Fibroblast of lung (primary cell): ENCODE data around the gene LCA5.

Source experiments
- EZH2 ChIP-seq: IDR thresholded peaks from 2 replicates; pipeline ENCODE4 v1.5.1; 2012; ENCODE audit warnings: low read length, control low read depth, mild to moderate bottlenecking; ENCODE audit errors: missing control alignments
- TF ChIP-seq, protein P1 (sequence below), 2 donors: IDR thresholded peaks in 1 of 2; conservative IDR thresholded peaks in 1 of 2; 1 replicate in 1 of 2; 2 replicates in 1 of 2; pipeline ENCODE4 v1.5.1; 2011 to 2012; ENCODE audit warnings: low read length in 2 of 2, control low read depth in 1 of 2, inconsistent platforms in 1 of 2, low read depth in 1 of 2, mild to moderate bottlenecking in 1 of 2

DNA sequence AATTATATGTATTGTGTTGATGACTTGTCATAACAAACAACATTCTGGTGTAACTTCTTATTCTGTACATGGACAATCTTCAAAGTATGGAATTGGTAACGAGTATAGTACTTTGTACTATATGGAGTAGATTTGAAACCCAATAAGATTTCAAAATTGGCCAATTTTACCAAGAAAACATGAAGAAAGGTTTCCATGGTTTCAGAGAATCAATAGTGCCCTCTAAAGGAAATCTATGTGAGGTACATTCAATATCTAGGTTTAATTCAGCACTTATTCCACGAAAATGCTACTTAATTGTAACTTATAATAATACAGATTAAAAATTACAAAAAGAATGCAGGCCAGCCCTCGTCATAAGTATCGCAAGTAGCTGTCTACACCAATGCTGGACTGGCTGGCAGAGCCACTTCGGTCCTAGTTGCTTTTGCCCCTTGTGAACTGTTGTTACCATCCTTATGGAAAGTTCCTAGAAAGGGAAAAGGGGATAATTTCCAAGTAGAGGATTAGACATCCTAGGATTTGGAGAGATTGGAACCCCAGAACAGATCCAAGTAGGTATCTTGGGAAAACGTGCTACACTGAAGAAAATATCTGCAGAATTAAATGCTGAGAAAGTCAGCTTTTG is 70.9 kb downstream of the LCA5 start:
- TF ChIP-seq, protein P1, sequence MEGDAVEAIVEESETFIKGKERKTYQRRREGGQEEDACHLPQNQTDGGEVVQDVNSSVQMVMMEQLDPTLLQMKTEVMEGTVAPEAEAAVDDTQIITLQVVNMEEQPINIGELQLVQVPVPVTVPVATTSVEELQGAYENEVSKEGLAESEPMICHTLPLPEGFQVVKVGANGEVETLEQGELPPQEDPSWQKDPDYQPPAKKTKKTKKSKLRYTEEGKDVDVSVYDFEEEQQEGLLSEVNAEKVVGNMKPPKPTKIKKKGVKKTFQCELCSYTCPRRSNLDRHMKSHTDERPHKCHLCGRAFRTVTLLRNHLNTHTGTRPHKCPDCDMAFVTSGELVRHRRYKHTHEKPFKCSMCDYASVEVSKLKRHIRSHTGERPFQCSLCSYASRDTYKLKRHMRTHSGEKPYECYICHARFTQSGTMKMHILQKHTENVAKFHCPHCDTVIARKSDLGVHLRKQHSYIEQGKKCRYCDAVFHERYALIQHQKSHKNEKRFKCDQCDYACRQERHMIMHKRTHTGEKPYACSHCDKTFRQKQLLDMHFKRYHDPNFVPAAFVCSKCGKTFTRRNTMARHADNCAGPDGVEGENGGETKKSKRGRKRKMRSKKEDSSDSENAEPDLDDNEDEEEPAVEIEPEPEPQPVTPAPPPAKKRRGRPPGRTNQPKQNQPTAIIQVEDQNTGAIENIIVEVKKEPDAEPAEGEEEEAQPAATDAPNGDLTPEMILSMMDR (conservative IDR thresholded peaks at IDR 0.05 in 1 of 2, IDR thresholded peaks at IDR 0.05 in 1 of 2; ENCODE audit: low read depth in 1 of 2, low read length in 2 of 2) = peak; percentile 23 to 51
- TF ChIP-seq EZH2 = no peak
